Heart left ventricle (tissue), 13 donors: ENCODE results near the gene ANO3.

Source experiments
- CTCF ChIP-seq, 12 donors: fragments of 200-600 bp; sonication (generic) in 4 of 12; IDR thresholded peaks; one replicate each; pipeline versions ENCODE4 v1.5.0 to v1.8.0; 2018 to 2022; ENCODE audit warnings: antibody characterized with exemption in 12 of 12, mild to moderate bottlenecking in 5 of 12
- POLR2A ChIP-seq, 2 donors: fragments of 450-650 bp; IDR thresholded peaks; one replicate each; pipeline ENCODE4 v1.6.1; 2017; ENCODE audit warnings: antibody characterized with exemption in 2 of 2, mild to moderate bottlenecking in 2 of 2, moderate library complexity in 2 of 2
- donor health status: ischemic (EF 13 %, LVEDD 7.1; RV severe dilation, severe dysfunction).
- donor health status: DM: no; HTN: yes; CAD: no.
- donor health status: DM: no; HTN: no; CAD: no.
- donor health status: ischemic (EF 25% LVEDD 6.9; RV normal size, moderate dysfunction).
- donor health status: ischemic (EF 25% LVEDD 5.7; RV mildly dilated, moderate dysfunction).
- donor health status: ischemic (EF 35%, LVEDD 5.7; RV mildly dilated, moderate dysfunction).
- donor health status: nonischemic (EF 11% LVEDD 7.7; RV severe dilation, severe dysfunction).
- donor health status: DM: yes; HTN: yes; CAD: no.
- donor health status: PGD.
- donor health status: ischemic (EF 29% LVEDD 5.4; RV normal size, mild dysfunction).
- donor health status: nonischemic (EF 23%, LVEDD 6.1; RV moderate dilation, normal function).

- TF ChIP-seq POLR2A (IDR thresholded peaks at IDR 0.05) (no peak), CTCF (IDR thresholded peaks at IDR 0.05) (no peak)
Observed at GRCh38 chr11:26344647-26345046, 12.7 kb downstream of the ANO3 start.
